GM12878 (cell line): ENCODE data around the gene UVSSA. TPM values are rescaled to one million over a fixed set of nuclear protein-coding genes. Genes with fewer than 3 reads are reported as not detected.

Experiments used
- ATAC-seq: fragments of 200-7000 bp; cut with Tn5 transposase; 3 replicates; pipeline ENCODE4 v1.9.1; 2020; ENCODE audit warnings: mild to moderate bottlenecking, moderate library complexity
- BruUV-seq: library from RNA; stranded (reverse); fragments of 400-500 nt; replicated peaks from 2 replicates; lab custom pipeline; 2021; lab: Mats Ljungman, UMichigan
- CTCF ChIA-PET: fragments of 300-600 bp; sonication (Branson Sonifier 250); formaldehyde crosslinking; extraction: SDS; loops from one replicate; lab custom pipeline; 2021; ENCODE audit warnings: inconsistent platforms; lab: Yijun Ruan, JAX
- POLR2A ChIA-PET: fragments of 350-600 bp; formaldehyde crosslinking; extraction: SDS; loops from one replicate; lab custom pipeline; 2021; ENCODE audit warnings: inconsistent platforms; lab: Charles Lee
- RAD21 ChIA-PET: fragments of 300-600 bp; sonication (Branson Sonifier 250); formaldehyde crosslinking; loops from one replicate; lab custom pipeline; 2023; ENCODE audit warnings: antibody characterized with exemption; ENCODE audit not compliant: unreplicated experiment; lab: Charles Lee
- SMC1A ChIA-PET: fragments of 300-600 bp; sonication (Branson Sonifier 250); formaldehyde crosslinking; loops from one replicate; lab custom pipeline; 2023; ENCODE audit not compliant: unreplicated experiment, uncharacterized antibody; lab: Charles Lee
- DNase-seq: peaks from one replicate; pipeline ENCODE4 v3.0.0-alpha.2; 2011; ENCODE audit warnings: low read depth, low spot score
- FAIRE-seq: peaks from 3 replicates; lab custom pipeline; 2011; peaks lifted over from hg19 to GRCh38; lab: Jason Lieb, UNC
- H2AFZ ChIP-seq: 2 replicates; pipeline ENCODE4 v1.6.0; 2011; ENCODE audit warnings: low read depth, low read length, control low read depth; ENCODE audit not compliant: control insufficient read depth
- H3K27ac ChIP-seq: 2 replicates; pipeline ENCODE4 v1.5.1; 2011; ENCODE audit warnings: control low read depth; ENCODE audit not compliant: control insufficient read depth, insufficient read depth
- H3K27me3 ChIP-seq, 2 experiments: replicated peaks in 1 of 2; 2 replicates each; pipeline versions ENCODE4 v1.6.0 to v1.6.1; 2011; ENCODE audit warnings: low read length in 1 of 2; ENCODE audit not compliant: control insufficient read depth in 2 of 2, insufficient read depth in 2 of 2
- H3K36me3 ChIP-seq, 2 experiments: 2 replicates each; pipeline ENCODE4 v1.5.1; 2011; ENCODE audit warnings: low read length in 1 of 2; ENCODE audit not compliant: control insufficient read depth in 2 of 2, insufficient read depth in 2 of 2
- H3K4me1 ChIP-seq: 2 replicates; pipeline ENCODE4 v1.6.1; 2011; ENCODE audit warnings: mild to moderate bottlenecking, low read length, moderate library complexity, mixed read lengths; ENCODE audit not compliant: control insufficient read depth, insufficient read depth
- H3K4me2 ChIP-seq: 2 replicates; pipeline ENCODE4 v1.6.0; 2011; ENCODE audit warnings: control low read depth; ENCODE audit not compliant: control insufficient read depth, insufficient read depth
- H3K4me3 ChIP-seq: fragments of 200-600 bp; sonication (generic); 2 replicates; pipeline ENCODE4 v1.5.1; 2016
- H3K79me2 ChIP-seq: 2 replicates; pipeline ENCODE4 v1.6.0; 2011; ENCODE audit warnings: low read length; ENCODE audit not compliant: control insufficient read depth, insufficient read depth
- H3K9ac ChIP-seq: 2 replicates; pipeline ENCODE4 v1.8.0; 2011; ENCODE audit warnings: low read length, control low read depth, mixed read lengths; ENCODE audit not compliant: control insufficient read depth, insufficient read depth
- H3K9me3 ChIP-seq: replicated peaks from 3 replicates; pipeline ENCODE4 v1.5.1; 2011; ENCODE audit warnings: mild to moderate bottlenecking, low read length; ENCODE audit not compliant: control insufficient read depth, insufficient read depth
- H4K20me1 ChIP-seq: 2 replicates; pipeline ENCODE4 v1.6.0; 2011; ENCODE audit not compliant: control insufficient read depth, insufficient read depth
- CBX5 ChIP-seq: sonication (generic); IDR thresholded peaks from 2 replicates; pipeline ENCODE4 v1.6.1; 2016; ENCODE audit warnings: low read depth, moderate library complexity, mild to moderate bottlenecking, inconsistent platforms
- MTA3 ChIP-seq: IDR thresholded peaks from 2 replicates; pipeline ENCODE4 v1.6.1; 2012; ENCODE audit warnings: low read length, inconsistent platforms, borderline replicate concordance
- MXI1 ChIP-seq: fragments of 150-350 bp; IDR thresholded peaks from 2 replicates; pipeline ENCODE4 v1.6.1; 2011; ENCODE audit warnings: low read depth, mild to moderate bottlenecking, inconsistent platforms, low read length, improper control_type of control experiment
- NR2C1 ChIP-seq: fragments of 450-650 bp; IDR thresholded peaks from 2 replicates; pipeline ENCODE4 v1.6.1; 2017; ENCODE audit warnings: antibody characterized with exemption, mild to moderate bottlenecking, moderate library complexity
- PAX8 ChIP-seq: fragments of 450-650 bp; IDR thresholded peaks from 2 replicates; pipeline ENCODE4 v1.6.1; 2017; ENCODE audit warnings: mild to moderate bottlenecking, moderate library complexity
- STAT1 ChIP-seq: fragments of 450-650 bp; conservative IDR thresholded peaks from 2 replicates; pipeline ENCODE4 v1.6.1; 2014; ENCODE audit warnings: antibody characterized with exemption, mild to moderate bottlenecking
- ZNF274 ChIP-seq: IDR thresholded peaks from one replicate; pipeline ENCODE4 v1.8.0; 2011; ENCODE audit not compliant: insufficient read length, insufficient read depth
- WGBS: methylation state at CpG from one replicate; pipeline ENCODE4 v1.1.6; 2016; ENCODE audit warnings: low lambda C conversion rate; ENCODE audit not compliant: insufficient replicate concordance, insufficient coverage; ENCODE audit errors: missing lambda C conversion rate; 5-methylcytosine and 5-hydroxymethylcytosine counted together
- in situ Hi-C: fragments of 300-500 bp; cut with MboI; formaldehyde crosslinking; loops from 9 replicates; pipeline ENCODE4 v1.14.3; 2018; ENCODE audit warnings: mixed read lengths
- intact Hi-C: fragments of 100-400 bp; cut with micrococcal nuclease; formaldehyde crosslinking; loops from one replicate; pipeline ENCODE4 v1.14.2; 2022; ENCODE audit not compliant: unreplicated experiment
- polyA plus RNA-seq, 11 experiments: library from polyadenylated mRNA; depleted of rRNA in 4 of 11; unstranded in 6 of 11; stranded (reverse) in 5 of 11; fragments of >200 nt; fragmentation: Nextera tagmentation in 4 of 11; fragmentation: Illumina TruSeq in 1 of 11; extraction: Ambion mirVana in 4 of 11; extraction: Trizol in 1 of 11; gene quantifications; 1 replicate in 1 of 11; 2 replicates in 10 of 11; pipeline versions ENCODE4 v1.2.1 to v1.2.3, GENCODE V29; 2011 to 2016; ENCODE audit warnings: inconsistent platforms in 2 of 11, missing spikeins in 2 of 11, low read depth in 1 of 11
- total RNA-seq, 4 experiments: library from RNA; depleted of rRNA in 3 of 4; stranded (reverse); fragments of >200 nt in 3 of 4; fragmentation: Illumina TruSeq in 1 of 4; extraction: Trizol in 1 of 4; gene quantifications; 2 replicates each; pipeline versions ENCODE4 v1.2.1 to v1.2.3, GENCODE V29; 2013 to 2021
- TF ChIP-seq, protein P1 (sequence below): fragments of 450-650 bp; IDR thresholded peaks from 2 replicates; pipeline ENCODE4 v1.6.1; 2016; ENCODE audit warnings: mild to moderate bottlenecking

Gene UVSSA
- total and polyA plus RNA-seq, 10 of the 15 experiments (the other 5 are each of a cell fraction or from before 2014, with no cell fraction given), result 0.34 to 16.8 (median 3.6) TPM

DNA sequence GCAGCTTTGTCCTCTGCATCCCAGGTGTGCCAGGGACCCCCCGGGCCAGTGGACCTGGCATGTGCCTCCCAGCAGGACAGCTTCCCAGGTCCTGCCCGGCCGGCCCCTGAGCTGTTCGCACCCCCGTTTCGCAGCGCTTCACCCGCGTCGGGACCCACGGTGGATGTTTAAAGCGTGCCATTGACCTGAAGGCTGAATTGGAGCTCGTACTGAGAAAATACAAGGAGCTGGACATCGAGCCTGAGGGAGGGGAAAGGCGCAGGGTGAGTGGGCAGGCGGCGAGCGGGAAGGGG lies 7.9 kb downstream of the UVSSA start:
- Histone ChIP-seq H3K4me1 (peaks cover 2% of the 10 kb centered on the region; the same call in 1 of the 2 replicates), H4K20me1 (no peaks in the 10 kb centered on the region), H3K9me3 (no peaks in the 10 kb centered on the region), H2AFZ (no peak overlapping the region), H3K4me3 (no peak overlapping the region), H3K27me3 (no peaks in the 10 kb centered on the region), H3K4me2 (no peak overlapping the region), H3K9ac (no peak overlapping the region), H3K79me2 (no peaks in the 10 kb centered on the region), H3K27ac (no peak overlapping the region), H3K36me3 (peaks cover 0 to 3% of the 10 kb centered on the region in 2 experiments; a peak in 3 of 4 replicates)
- TF ChIP-seq PAX8, result no peak
- TF ChIP-seq STAT1, result no peak
- TF ChIP-seq, protein P1, sequence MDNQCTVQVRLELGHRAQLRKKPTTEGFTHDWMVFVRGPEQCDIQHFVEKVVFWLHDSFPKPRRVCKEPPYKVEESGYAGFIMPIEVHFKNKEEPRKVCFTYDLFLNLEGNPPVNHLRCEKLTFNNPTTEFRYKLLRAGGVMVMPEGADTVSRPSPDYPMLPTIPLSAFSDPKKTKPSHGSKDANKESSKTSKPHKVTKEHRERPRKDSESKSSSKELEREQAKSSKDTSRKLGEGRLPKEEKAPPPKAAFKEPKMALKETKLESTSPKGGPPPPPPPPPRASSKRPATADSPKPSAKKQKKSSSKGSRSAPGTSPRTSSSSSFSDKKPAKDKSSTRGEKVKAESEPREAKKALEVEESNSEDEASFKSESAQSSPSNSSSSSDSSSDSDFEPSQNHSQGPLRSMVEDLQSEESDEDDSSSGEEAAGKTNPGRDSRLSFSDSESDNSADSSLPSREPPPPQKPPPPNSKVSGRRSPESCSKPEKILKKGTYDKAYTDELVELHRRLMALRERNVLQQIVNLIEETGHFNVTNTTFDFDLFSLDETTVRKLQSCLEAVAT, result no peak
- TF ChIP-seq MTA3, result no peak
- no peak for TF ChIP-seq NR2C1
- TF ChIP-seq CBX5, result no peak
- TF ChIP-seq ZNF274, result no peak
- TF ChIP-seq MXI1, result no peak
- POLR2A ChIA-PET, result no interaction called here
- intact Hi-C loops, result no loop called here
- RAD21 ChIA-PET, result no interaction called here
- no TSS peak for BruUV-seq
- CTCF ChIA-PET, result interaction anchor here (0.6 to 1.1 kb wide), 3 partner anchors 222 to 613 kb away, joined by 3 to 5 read pairs (median 3); no protein-coding TSS in a partner anchor
- 92% methylated on average over 13 of the region's 18 CpGs for WGBS
- DNase-seq (no peak), ATAC-seq (no peak), FAIRE-seq (no peak)
- SMC1A ChIA-PET, result interaction anchor here (1.7 kb wide), 1 partner anchor 224 kb away, joined by 6 read pairs; no protein-coding TSS in a partner anchor
- in situ Hi-C loops, result loop anchor here (5.0 kb wide), 3 partner anchors 103 to 348 kb away; no protein-coding TSS in a partner anchor
